HUDEP-2 (cell line): ENCODE data around the gene TYRO3.
A peak's percentile ranks its signal among the peaks of the same experiment; 100 is the strongest.
"Not testable (repeated sequence)": the region's sequence is repeated elsewhere in the genome, so short reads cannot be mapped to it uniquely, and the experiment has no call there.

Experiments used
- DNase-seq, 76 experiments: peaks; one replicate each; lab custom pipeline; 2025; ENCODE audit not compliant: unreplicated experiment in 76 of 76; lab: John Stamatoyannopoulos, UW

TYRO3 gene

DNA sequence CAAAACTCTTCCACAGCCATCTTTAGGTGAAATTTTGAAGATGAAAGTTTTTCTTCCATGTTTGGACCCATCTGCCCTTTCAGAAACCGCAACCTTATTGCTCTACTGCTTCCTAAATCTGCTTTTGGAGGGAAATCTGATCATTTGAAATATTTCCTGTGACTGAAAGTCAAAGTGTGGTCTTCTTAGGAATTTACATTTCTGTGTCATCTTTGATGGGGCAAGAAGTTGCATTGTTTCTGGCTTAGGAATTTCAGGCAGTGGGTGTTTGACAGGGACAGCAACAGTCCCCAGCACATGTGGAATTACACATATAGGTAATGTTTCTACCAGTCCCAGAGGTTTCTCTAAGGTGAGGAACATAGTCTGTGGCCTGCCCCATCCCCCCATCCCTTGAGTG is 5.3 kb upstream of the TYRO3 start:
- no peak for DNase-seq

DNA sequence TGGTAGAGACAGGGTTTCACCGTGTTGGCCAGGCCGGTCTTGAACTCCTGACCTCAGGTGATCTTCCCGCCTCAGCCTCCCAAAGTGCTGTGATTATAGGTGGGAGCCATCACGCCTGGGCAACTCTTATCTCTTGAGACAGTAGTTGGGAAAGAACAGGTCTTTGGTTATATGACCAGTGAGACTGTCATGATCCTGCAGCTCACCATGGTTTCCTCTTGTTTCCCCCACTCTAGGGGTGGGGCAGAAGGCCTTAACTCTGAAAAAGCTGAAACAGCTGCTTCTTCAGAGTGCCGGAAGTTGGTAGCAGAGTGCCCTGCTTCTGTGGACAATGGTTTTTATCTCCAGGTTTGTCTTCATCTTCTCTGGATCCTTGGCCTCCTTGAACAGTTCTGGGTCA is 4.7 kb upstream of the TYRO3 start:
- DNase-seq, result no peak

DNA sequence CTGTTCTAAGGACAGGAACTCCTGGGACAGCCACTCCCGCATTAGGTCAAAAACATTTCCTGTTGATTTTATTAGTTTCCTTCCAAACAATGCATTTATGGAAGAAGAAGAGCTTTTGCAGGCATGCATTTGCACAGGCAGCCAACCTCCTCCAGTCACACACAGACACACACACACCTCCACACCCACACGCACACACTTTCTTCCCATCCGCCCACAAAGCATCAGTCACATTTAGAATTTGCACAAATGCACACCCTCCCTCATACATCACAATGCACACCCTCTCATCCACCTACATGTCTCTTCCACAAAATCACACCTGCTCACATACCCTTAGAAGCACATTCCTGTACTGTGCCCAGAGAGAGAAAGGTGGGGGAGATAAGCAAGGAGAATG is 4.1 kb upstream of the TYRO3 start:
- no peak for DNase-seq

GRCh38 chr15:41556677-41557076 is 2.3 kb upstream of the TYRO3 start:
- no peak for DNase-seq

- peak in 64 of 76 experiments; percentile 12 to 74 (median 46) for DNase-seq
These were observed 1.2 kb upstream of the TYRO3 start for GRCh38 chr15:41557673-41558399.

- no peak for DNase-seq
These were observed 299 bp downstream of the TYRO3 start for GRCh38 chr15:41559239-41559782.

- peak in 17 of 76 experiments; percentile 5 to 50 (median 21) for DNase-seq
These were observed 1.5 kb downstream of the TYRO3 start for GRCh38 chr15:41560572-41560874.

DNA sequence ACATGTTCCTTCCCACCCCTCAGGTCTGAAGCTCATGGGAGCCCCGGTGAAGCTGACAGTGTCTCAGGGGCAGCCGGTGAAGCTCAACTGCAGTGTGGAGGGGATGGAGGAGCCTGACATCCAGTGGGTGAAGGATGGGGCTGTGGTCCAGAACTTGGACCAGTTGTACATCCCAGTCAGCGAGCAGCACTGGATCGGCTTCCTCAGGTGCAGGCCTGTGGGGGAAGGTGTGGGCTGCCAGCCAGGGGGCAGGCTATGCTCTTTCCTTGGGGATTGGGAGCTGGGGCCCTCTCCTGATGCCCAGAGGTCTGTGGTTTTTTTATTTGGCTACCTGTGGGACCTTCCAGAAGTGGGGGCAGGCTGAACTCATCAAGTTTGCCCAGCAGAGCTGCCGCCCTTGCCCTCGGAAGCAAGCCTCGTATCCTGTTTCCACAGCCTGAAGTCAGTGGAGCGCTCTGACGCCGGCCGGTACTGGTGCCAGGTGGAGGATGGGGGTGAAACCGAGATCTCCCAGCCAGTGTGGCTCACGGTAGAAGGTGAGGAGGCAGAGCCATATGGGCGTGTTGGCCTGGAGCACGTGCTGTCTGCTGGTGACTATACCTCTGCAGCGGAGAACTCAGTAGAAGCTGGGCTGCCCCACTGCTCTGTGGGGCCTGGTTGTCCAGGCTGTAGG is 2.2 kb downstream of the TYRO3 start:
- DNase-seq, result no peak

GRCh38 chr15:41561777-41562145 is 2.7 kb downstream of the TYRO3 start:
- no peak for DNase-seq

DNA sequence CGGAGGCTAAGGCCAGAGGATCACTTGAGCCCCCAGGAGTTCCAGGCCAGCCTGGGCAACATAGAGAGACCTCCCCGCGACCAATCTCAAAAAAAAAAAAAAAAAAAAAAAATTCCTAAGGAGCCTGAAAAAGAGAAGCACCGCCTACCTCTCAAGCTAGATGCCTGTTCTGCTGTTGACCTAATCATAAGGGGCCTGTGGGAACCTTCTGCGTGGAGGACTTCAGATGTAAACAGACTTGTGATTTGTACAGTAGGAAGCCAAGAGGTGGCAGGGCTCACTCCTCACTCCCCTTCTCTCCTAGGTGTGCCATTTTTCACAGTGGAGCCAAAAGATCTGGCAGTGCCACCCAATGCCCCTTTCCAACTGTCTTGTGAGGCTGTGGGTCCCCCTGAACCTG is 3.2 kb downstream of the TYRO3 start:
- DNase-seq, result no peak

DNA sequence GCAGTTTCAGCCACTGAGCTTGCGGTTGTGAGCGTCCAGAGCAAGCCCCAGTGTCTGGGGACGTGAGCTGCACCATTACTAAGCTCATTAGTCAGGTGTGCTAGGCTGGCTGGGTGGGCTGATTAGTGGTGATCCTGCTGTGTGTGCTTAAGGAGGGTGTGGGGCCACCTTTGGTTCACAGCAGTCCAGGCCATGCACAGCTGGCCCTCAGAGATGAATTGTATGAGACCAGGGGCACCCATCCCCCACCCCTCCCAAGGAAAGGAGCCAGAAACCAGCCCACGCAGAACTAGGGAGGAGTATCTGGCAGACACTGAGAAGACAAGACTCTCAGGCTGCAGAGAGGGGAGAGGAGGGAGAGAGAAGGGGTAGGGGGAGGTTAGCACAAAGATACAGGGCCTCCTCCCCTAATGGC is 3.8 kb downstream of the TYRO3 start:
- peak in 41 of 76 experiments; percentile 11 to 79 (median 33) for DNase-seq

- DNase-seq, result peak in 2 of 76 experiments; percentile 10 to 34
These were observed 5.4 kb downstream of the TYRO3 start for GRCh38 chr15:41564286-41564959.

DNA sequence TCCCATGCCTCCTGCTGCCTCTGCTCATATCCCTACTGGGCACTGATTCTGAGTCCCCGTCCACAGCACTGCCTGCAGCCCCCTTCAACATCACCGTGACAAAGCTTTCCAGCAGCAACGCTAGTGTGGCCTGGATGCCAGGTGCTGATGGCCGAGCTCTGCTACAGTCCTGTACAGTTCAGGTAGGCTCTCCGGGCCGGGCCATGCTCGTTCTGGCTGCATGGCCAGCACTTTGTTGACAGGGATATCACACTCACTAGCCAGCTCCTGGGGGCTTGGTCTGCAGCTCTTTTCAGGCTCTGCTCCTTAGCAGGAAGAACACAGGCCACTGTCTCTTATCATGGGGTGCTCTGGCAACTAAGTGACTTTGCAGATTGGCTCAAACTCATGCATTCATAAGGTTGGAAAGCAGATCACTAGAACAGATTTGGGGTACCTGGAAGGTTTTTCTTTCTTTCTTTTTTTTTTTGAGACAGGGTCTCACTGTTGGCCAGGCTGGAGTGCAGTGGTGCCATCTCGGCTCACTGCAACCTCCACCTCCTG is 6.0 kb downstream of the TYRO3 start:
- DNase-seq, result no peak

DNA sequence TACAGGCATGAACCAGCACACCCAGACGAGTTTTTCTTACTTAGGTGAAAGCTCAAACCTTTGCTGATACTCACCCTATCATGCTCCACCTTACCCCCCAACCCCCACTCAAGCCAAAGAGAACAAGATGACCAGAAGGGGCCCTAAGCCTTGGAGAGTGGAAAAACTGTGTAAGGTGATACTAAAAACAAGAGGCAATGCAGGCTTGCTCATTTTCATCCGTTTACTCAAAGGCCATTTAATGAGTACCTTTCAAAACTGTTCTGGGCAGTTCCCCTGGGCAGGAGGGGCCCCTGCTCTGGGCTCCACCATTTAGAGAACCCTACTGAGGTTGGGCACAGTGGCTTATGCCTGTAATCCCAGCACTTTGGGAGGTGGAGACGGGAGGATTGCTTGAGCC is 6.7 kb downstream of the TYRO3 start:
- DNase-seq, result no peak

- DNase-seq, result peak in 6 of 76 experiments; percentile 3 to 17 (median 14)
These were observed 7.3 kb downstream of the TYRO3 start for GRCh38 chr15:41566121-41566885.

GRCh38 chr15:41567261-41567660 is 8.2 kb downstream of the TYRO3 start:
- no peak for DNase-seq

- no peak for DNase-seq
These were observed 8.8 kb downstream of the TYRO3 start for GRCh38 chr15:41567862-41568261.

DNA sequence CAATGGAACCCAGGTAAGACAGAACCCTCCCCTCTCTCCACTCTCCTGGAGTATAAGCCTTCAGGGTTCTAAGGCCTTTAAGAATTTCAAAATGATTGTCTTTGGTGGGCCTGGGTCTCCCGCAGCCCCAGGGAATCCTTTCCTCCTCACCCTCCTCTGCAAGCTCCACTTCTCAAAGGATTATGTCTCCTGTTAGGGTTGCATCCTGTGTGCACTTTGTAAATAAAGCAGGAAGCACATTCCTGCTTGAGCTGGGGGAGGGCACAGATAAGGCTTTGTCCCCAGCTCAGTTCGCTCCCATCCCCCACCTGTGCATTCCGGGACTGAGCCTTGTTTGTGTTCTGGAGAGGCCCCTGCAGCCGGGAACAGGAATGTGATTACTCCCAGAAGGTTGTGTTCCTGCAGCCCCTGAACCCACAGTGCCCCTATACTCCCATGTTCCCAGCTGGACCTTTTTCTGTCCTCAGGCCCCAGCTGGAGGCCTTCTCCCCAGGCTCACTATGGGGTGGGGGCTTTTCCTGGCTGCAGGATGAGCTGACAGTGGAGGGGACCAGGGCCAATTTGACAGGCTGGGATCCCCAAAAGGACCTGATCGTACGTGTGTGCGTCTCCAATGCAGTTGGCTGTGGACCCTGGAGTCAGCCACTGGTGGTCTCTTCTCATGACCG is 9.5 kb downstream of the TYRO3 start:
- DNase-seq, result no peak

- not testable (repeated sequence) for DNase-seq
These were observed 10.2 kb downstream of the TYRO3 start for GRCh38 chr15:41569232-41569631.

DNA sequence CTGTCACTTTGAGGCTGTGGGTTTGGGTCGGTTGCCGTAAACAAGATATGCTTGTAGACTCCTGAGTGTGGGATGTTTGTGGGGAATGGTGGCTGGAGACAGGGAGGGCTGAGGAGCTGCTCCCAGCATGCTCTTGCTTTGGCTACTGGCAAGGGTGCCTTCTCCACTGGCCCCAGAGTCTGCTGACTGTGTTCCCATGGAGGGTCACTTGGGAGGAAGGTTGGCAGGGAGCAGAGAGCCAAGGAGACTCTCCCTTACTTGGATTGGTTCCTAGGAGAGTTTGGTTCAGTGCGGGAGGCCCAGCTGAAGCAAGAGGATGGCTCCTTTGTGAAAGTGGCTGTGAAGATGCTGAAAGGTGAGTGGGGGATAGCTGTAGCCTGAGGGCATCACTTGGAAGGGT is 11.8 kb downstream of the TYRO3 start:
- no peak for DNase-seq
